A549 (cell line): ENCODE results near the gene PIGP. TPM values are rescaled to one million over a fixed set of nuclear protein-coding genes. Genes with fewer than 3 reads are reported as not detected.

Experiments used
- ATAC-seq, 2 experiments: fragments of 200-7000 bp in 1 of 2; fragments of >200 bp in 1 of 2; cut with Nextera tagmentation in 1 of 2; cut with Tn5 transposase in 1 of 2; 3 replicates each; pipeline versions ENCODE4 v1.8.0 to v1.9.1; 2018 to 2020; ENCODE audit warnings: mild to moderate bottlenecking in 1 of 2, moderate library complexity in 1 of 2
- CTCF ChIA-PET: fragments of 300-600 bp; sonication (Branson Sonifier 250); formaldehyde crosslinking; extraction: SDS; loops from one replicate; lab custom pipeline; 2021; ENCODE audit warnings: antibody characterized with exemption, inconsistent platforms; lab: Yijun Ruan, JAX
- POLR2A ChIA-PET: fragments of 350-600 bp; formaldehyde crosslinking; extraction: SDS; loops from one replicate; lab custom pipeline; 2021; ENCODE audit warnings: antibody characterized with exemption, inconsistent platforms; lab: Yijun Ruan, JAX
- DNase-seq, 2 experiments: peaks; one replicate each; pipeline versions ENCODE4 v3.0.0 to v3.0.0-alpha.2; 2011 to 2016; ENCODE audit warnings: low read depth in 1 of 2, low spot score in 1 of 2
- FAIRE-seq: peaks from 2 replicates; lab custom pipeline; 2011; peaks lifted over from hg19 to GRCh38; lab: Jason Lieb, UNC
- H3K27ac ChIP-seq, 2 experiments: fragments of >200 bp; sonication (Bioruptor Twin); formaldehyde crosslinking; 3 replicates each; pipeline ENCODE4 v1.5.1; 2016 to 2017
- H3K4me1 ChIP-seq: fragments of >200 bp; sonication (Bioruptor Twin); formaldehyde crosslinking; 3 replicates; pipeline ENCODE4 v1.6.1; 2016
- H3K4me2 ChIP-seq: fragments of >200 bp; sonication (Bioruptor Twin); formaldehyde crosslinking; 3 replicates; pipeline ENCODE4 v1.6.1; 2016
- H3K4me3 ChIP-seq: fragments of >200 bp; sonication (Bioruptor Twin); formaldehyde crosslinking; 3 replicates; pipeline ENCODE4 v1.5.1; 2016
- H3K9me3 ChIP-seq: fragments of >200 bp; sonication (Bioruptor Twin); formaldehyde crosslinking; 3 replicates; pipeline ENCODE4 v1.6.1; 2016
- BHLHE40 ChIP-seq: IDR thresholded peaks from 2 replicates; pipeline ENCODE4 v1.6.1; 2012; ENCODE audit warnings: low read depth, low read length, inconsistent platforms
- CHD2 ChIP-seq: fragments of 150-350 bp; IDR thresholded peaks from 2 replicates; pipeline ENCODE4 v1.6.1; 2014; ENCODE audit warnings: low read length; ENCODE audit not compliant: partially characterized antibody
- EHF ChIP-seq: fragments of 250-450 bp; sonication (Bioruptor Pico); IDR thresholded peaks from 2 replicates; pipeline ENCODE4 v1.5.0; 2020; ENCODE audit warnings: mild to moderate bottlenecking
- ESRRA ChIP-seq: fragments of 150-350 bp; IDR thresholded peaks from 2 replicates; pipeline ENCODE4 v1.6.1; 2014; ENCODE audit warnings: mild to moderate bottlenecking, low read length, borderline replicate concordance
- FOSB ChIP-seq: fragments of 250-450 bp; sonication (Bioruptor Pico); IDR thresholded peaks from 2 replicates; pipeline ENCODE4 v1.5.0; 2020; ENCODE audit warnings: mild to moderate bottlenecking, moderate library complexity
- HOXB5 ChIP-seq: fragments of 250-450 bp; sonication (Bioruptor Pico); IDR thresholded peaks from 2 replicates; pipeline ENCODE4 v1.5.0; 2020; ENCODE audit warnings: mild to moderate bottlenecking, moderate library complexity
- JUN ChIP-seq, 2 experiments: fragments of >200 bp; sonication (Bioruptor Twin); formaldehyde crosslinking; IDR thresholded peaks; 2 replicates in 1 of 2; 3 replicates in 1 of 2; pipeline ENCODE4 v1.6.1; 2016 to 2017
- MAFK ChIP-seq: fragments of 450-650 bp; IDR thresholded peaks from 2 replicates; pipeline ENCODE4 v1.6.1; 2014; ENCODE audit not compliant: partially characterized antibody
- POLR2A ChIP-seq: IDR thresholded peaks from 2 replicates; pipeline ENCODE4 v1.6.1; 2012; ENCODE audit warnings: mild to moderate bottlenecking, low read length
- POLR2AphosphoS2 ChIP-seq: conservative IDR thresholded peaks from 2 replicates; pipeline ENCODE4 v1.6.1; 2012; ENCODE audit warnings: low read length, improper control_type of control experiment, inconsistent platforms
- RAD21 ChIP-seq, 2 experiments: fragments of >200 bp in 1 of 2; sonication (Bioruptor Twin) in 1 of 2; formaldehyde crosslinking in 1 of 2; IDR thresholded peaks in 1 of 2; conservative IDR thresholded peaks in 1 of 2; 2 replicates in 1 of 2; 3 replicates in 1 of 2; pipeline ENCODE4 v1.6.1; 2012 to 2018; ENCODE audit warnings: inconsistent platforms in 1 of 2
- RCOR1 ChIP-seq: fragments of 150-350 bp; IDR thresholded peaks from 2 replicates; pipeline ENCODE4 v1.6.1; 2014; ENCODE audit warnings: antibody characterized with exemption, low read length, low read depth
- RFX5 ChIP-seq: fragments of 450-650 bp; IDR thresholded peaks from 2 replicates; pipeline ENCODE4 v1.7.1; 2014; ENCODE audit warnings: antibody characterized with exemption, mild to moderate bottlenecking, moderate library complexity
- SMC3 ChIP-seq: fragments of >200 bp; sonication (Bioruptor Twin); formaldehyde crosslinking; IDR thresholded peaks from 3 replicates; pipeline ENCODE4 v1.6.1; 2018; ENCODE audit warnings: inconsistent platforms
- TFCP2L1 ChIP-seq: fragments of 250-450 bp; sonication (Bioruptor Pico); IDR thresholded peaks from 2 replicates; pipeline ENCODE4 v1.5.0; 2021; ENCODE audit warnings: mild to moderate bottlenecking
- WGBS: methylation state at CpG from one replicate; pipeline ENCODE4 v1.1.6; 2017; ENCODE audit errors: missing lambda C conversion rate; 5-methylcytosine and 5-hydroxymethylcytosine counted together
- polyA minus RNA-seq: library from RNA; depleted of rRNA, polyadenylated mRNA; stranded (reverse); fragments of >200 nt; gene quantifications from 2 replicates; pipeline ENCODE4 v1.2.3, GENCODE V29; 2011; rRNA and poly(A)+ RNA removed
- polyA plus RNA-seq, 4 experiments: library from polyadenylated mRNA; depleted of rRNA in 3 of 4; stranded (reverse); fragments of >200 nt; fragmentation: RNase III in 1 of 4; extraction: RNeasy Plus Mini Kit Qiagen cat#74134 plus additional on column Dnase treatment in 1 of 4; gene quantifications; 2 replicates in 3 of 4; 3 replicates in 1 of 4; pipeline ENCODE4 v1.2.3, GENCODE V29; 2011 to 2017
- TF ChIP-seq, protein P1 (sequence below): IDR thresholded peaks from 2 replicates; pipeline ENCODE4 v1.6.1; 2012; ENCODE audit warnings: low read depth, borderline replicate concordance
- TF ChIP-seq, protein P2 (sequence below): fragments of 450-650 bp; IDR thresholded peaks from 2 replicates; pipeline ENCODE4 v1.6.1; 2014; ENCODE audit warnings: antibody characterized with exemption
- TF ChIP-seq, protein P3 (sequence below): fragments of 200-600 bp; sonication (generic); IDR thresholded peaks from 2 replicates; pipeline ENCODE4 v1.6.1; 2016; ENCODE audit warnings: antibody characterized with exemption, mild to moderate bottlenecking, moderate library complexity
- TF ChIP-seq, protein P4 (sequence below): fragments of >200 bp; sonication (Bioruptor Twin); formaldehyde crosslinking; IDR thresholded peaks from 3 replicates; pipeline ENCODE4 v1.6.1; 2016
- TF ChIP-seq, protein P5 (sequence below): IDR thresholded peaks from 2 replicates; pipeline ENCODE4 v1.6.1; 2012
- TF ChIP-seq, protein P6 (sequence below): fragments of 150-350 bp; IDR thresholded peaks from 2 replicates; pipeline ENCODE4 v1.6.1; 2014; ENCODE audit warnings: low read depth, mild to moderate bottlenecking, low read length
- TF ChIP-seq, protein P7 (sequence below): fragments of >200 bp; sonication (Bioruptor Twin); formaldehyde crosslinking; IDR thresholded peaks from 3 replicates; pipeline ENCODE4 v1.5.1; 2016
- TF ChIP-seq, protein P8 (sequence below): fragments of 250-450 bp; sonication (Bioruptor Pico); IDR thresholded peaks from 2 replicates; pipeline ENCODE4 v1.5.0; 2020; ENCODE audit warnings: low read depth, mild to moderate bottlenecking, moderate library complexity

PIGP gene
- 44.0 and 49.5 TPM in 2 replicates for polyA plus RNA-seq (2011; rRNA removed)
- 13.7 and 14.9 TPM in 2 replicates for polyA plus RNA-seq (2012; cell fraction: cytosol; rRNA removed)
- 5.1 and 6.7 TPM in 2 replicates for polyA plus RNA-seq (2012; cell fraction: nucleus; rRNA removed)
- polyA plus RNA-seq (2017; fragmentation: RNase III; extraction: RNeasy Plus Mini Kit Qiagen cat#74134 plus additional on column Dnase treatment): 14.8 to 18.9 TPM (median 15.9 TPM) in 3 replicates
- 4.5 and 5.8 TPM in 2 replicates for polyA minus RNA-seq

DNA sequence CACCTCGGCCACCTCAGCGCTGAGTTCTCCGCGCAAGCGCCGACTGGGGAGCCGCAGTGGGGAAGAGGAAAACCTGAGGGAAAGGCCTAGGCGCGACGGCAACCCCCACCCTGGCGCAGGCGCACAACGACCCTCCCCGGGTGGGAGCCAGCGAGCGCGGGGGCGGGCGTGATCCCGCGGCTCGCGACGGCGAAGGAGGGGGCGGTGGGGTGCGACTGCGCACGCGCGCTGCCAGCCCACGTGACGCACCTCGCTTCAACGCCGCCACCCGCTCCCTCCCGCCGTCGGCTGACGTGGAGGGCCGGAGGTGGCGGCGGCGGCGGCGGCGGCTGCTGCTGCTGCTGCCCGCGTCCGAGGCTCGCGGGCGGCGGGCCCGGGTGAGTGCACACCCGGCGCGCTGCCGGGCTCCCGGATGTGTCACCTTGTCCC, at the start of gene PIGP, which contains the start of gene TTC3:
Gene PIGP (minus strand): TSS at position 84 of the 429 bp plus-strand sequence. CDS start 556 bp downstream, outside the sequence.
Gene TTC3 (plus strand): TSS at position 267 of the 429 bp plus-strand sequence. CDS start 14,004 bp downstream, outside the sequence.
- TF ChIP-seq, protein P1, sequence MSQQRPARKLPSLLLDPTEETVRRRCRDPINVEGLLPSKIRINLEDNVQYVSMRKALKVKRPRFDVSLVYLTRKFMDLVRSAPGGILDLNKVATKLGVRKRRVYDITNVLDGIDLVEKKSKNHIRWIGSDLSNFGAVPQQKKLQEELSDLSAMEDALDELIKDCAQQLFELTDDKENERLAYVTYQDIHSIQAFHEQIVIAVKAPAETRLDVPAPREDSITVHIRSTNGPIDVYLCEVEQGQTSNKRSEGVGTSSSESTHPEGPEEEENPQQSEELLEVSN: peak; percentile 36; the same call in 1 of the 2 replicates
- TF ChIP-seq RCOR1 (no peak), EHF (CRISPR knock-in tag) (no peak), POLR2A (peak; percentile 51), CHD2 (peak; percentile 70), JUN (IDR thresholded peaks at IDR 0.05) (peak in 1 of 2 experiments; percentile 48; a peak in 2 of 5 replicates), BHLHE40 (no peak)
- TF ChIP-seq, protein P2, sequence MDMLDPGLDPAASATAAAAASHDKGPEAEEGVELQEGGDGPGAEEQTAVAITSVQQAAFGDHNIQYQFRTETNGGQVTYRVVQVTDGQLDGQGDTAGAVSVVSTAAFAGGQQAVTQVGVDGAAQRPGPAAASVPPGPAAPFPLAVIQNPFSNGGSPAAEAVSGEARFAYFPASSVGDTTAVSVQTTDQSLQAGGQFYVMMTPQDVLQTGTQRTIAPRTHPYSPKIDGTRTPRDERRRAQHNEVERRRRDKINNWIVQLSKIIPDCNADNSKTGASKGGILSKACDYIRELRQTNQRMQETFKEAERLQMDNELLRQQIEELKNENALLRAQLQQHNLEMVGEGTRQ: peak; percentile 66
- TF ChIP-seq, protein P3, sequence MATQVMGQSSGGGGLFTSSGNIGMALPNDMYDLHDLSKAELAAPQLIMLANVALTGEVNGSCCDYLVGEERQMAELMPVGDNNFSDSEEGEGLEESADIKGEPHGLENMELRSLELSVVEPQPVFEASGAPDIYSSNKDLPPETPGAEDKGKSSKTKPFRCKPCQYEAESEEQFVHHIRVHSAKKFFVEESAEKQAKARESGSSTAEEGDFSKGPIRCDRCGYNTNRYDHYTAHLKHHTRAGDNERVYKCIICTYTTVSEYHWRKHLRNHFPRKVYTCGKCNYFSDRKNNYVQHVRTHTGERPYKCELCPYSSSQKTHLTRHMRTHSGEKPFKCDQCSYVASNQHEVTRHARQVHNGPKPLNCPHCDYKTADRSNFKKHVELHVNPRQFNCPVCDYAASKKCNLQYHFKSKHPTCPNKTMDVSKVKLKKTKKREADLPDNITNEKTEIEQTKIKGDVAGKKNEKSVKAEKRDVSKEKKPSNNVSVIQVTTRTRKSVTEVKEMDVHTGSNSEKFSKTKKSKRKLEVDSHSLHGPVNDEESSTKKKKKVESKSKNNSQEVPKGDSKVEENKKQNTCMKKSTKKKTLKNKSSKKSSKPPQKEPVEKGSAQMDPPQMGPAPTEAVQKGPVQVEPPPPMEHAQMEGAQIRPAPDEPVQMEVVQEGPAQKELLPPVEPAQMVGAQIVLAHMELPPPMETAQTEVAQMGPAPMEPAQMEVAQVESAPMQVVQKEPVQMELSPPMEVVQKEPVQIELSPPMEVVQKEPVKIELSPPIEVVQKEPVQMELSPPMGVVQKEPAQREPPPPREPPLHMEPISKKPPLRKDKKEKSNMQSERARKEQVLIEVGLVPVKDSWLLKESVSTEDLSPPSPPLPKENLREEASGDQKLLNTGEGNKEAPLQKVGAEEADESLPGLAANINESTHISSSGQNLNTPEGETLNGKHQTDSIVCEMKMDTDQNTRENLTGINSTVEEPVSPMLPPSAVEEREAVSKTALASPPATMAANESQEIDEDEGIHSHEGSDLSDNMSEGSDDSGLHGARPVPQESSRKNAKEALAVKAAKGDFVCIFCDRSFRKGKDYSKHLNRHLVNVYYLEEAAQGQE: peak; percentile 62
- TF ChIP-seq, protein P4, sequence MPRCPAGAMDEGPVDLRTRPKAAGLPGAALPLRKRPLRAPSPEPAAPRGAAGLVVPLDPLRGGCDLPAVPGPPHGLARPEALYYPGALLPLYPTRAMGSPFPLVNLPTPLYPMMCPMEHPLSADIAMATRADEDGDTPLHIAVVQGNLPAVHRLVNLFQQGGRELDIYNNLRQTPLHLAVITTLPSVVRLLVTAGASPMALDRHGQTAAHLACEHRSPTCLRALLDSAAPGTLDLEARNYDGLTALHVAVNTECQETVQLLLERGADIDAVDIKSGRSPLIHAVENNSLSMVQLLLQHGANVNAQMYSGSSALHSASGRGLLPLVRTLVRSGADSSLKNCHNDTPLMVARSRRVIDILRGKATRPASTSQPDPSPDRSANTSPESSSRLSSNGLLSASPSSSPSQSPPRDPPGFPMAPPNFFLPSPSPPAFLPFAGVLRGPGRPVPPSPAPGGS: 0 out of 3 replicates have a peak, but pooled peaks have one; percentile 36
- TF ChIP-seq, protein P5, sequence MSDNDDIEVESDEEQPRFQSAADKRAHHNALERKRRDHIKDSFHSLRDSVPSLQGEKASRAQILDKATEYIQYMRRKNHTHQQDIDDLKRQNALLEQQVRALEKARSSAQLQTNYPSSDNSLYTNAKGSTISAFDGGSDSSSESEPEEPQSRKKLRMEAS: peak; percentile 33; the same call in 1 of the 2 replicates
- POLR2A ChIA-PET: interaction anchor here (1.0 to 1.3 kb wide), 2 partner anchors 13 to 83 kb away, joined by 3 to 5 read pairs; no protein-coding TSS in a partner anchor
- no CpG with 5 or more reads among the region's 61 CpGs for WGBS
- Histone ChIP-seq H3K4me2 (peak within 1 kb of the TSS; percentile 99), H3K9me3 (no peaks in the 10 kb centered on the region), H3K4me3 (peak within 1 kb of the TSS; percentile 79), H3K27ac (peak within 1 kb of the TSS; percentile 95 to 99), H3K4me1 (peaks cover 8% of the 10 kb centered on the region; the same call in 2 of the 3 replicates)
- CTCF ChIA-PET: no interaction called here
- ATAC-seq (peak; percentile 86 to 88), FAIRE-seq (no peak), DNase-seq (peak; percentile 67 to 95)

DNA sequence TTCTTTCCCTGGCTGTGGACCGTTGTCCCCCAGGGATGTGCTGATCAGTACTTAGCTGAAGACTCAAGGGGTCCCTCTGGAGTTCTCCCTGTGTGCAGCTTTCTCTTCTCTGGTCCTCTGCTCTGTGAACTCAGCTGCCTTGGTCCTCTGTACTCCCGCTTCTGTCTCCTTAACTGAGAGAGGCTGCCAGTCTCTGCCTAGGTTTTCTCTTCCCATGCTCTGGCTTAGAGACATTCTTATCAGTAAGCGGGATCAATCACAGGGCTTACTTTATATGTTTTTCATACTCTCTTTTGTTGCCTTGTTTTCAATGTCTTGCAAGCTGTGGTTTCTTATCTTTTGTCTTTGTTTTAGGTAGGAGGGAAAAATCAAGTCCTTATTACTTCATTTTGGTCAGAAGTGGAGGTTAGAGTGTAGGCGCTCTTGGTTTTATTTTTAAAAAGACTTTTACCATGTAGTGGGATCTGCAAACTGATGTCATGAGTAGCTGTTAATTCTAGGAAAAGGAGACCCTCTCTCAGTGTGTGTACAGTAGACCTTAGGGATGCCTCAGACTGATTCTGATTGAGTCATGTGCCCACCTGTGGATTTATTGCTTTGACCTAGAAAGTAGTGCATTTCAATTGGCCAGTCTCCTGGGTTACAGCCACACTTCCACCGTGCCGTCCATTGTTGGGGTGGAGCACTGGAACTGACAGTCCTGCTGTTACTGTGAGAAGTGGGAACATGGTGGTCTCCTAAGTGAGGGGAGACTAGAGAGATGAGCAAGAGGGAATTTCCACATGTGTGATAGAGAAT, 46.7 kb upstream of the PIGP start:
- H3K4me2 ChIP-seq: no peak overlapping the region
- no peak overlapping the region for H3K4me3 ChIP-seq
- CTCF ChIA-PET: no interaction called here
- DNase-seq (no peak), ATAC-seq (no peak), FAIRE-seq (no peak)
- peaks cover 6% of the 10 kb centered on the region; the same call in 2 of the 3 replicates for H3K4me1 ChIP-seq
- no peaks in the 10 kb centered on the region for H3K9me3 ChIP-seq
- 90% methylated on average over 6 of the region's 6 CpGs for WGBS
- POLR2A ChIA-PET: no interaction called here
- no peak overlapping the region for H3K27ac ChIP-seq
- TF ChIP-seq ESRRA (no peak), RAD21 (conservative IDR thresholded peaks at IDR 0.05 in 1 of 2, IDR thresholded peaks at IDR 0.05 in 1 of 2) (no peak), CHD2 (no peak), MAFK (no peak), SMC3 (no peak), FOSB (CRISPR knock-in tag) (no peak), TFCP2L1 (CRISPR knock-in tag) (no peak), POLR2AphosphoS2 (no peak), RFX5 (no peak), HOXB5 (CRISPR knock-in tag) (no peak)
- TF ChIP-seq, protein P6, sequence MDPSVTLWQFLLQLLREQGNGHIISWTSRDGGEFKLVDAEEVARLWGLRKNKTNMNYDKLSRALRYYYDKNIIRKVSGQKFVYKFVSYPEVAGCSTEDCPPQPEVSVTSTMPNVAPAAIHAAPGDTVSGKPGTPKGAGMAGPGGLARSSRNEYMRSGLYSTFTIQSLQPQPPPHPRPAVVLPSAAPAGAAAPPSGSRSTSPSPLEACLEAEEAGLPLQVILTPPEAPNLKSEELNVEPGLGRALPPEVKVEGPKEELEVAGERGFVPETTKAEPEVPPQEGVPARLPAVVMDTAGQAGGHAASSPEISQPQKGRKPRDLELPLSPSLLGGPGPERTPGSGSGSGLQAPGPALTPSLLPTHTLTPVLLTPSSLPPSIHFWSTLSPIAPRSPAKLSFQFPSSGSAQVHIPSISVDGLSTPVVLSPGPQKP: no peak
- TF ChIP-seq, protein P7, sequence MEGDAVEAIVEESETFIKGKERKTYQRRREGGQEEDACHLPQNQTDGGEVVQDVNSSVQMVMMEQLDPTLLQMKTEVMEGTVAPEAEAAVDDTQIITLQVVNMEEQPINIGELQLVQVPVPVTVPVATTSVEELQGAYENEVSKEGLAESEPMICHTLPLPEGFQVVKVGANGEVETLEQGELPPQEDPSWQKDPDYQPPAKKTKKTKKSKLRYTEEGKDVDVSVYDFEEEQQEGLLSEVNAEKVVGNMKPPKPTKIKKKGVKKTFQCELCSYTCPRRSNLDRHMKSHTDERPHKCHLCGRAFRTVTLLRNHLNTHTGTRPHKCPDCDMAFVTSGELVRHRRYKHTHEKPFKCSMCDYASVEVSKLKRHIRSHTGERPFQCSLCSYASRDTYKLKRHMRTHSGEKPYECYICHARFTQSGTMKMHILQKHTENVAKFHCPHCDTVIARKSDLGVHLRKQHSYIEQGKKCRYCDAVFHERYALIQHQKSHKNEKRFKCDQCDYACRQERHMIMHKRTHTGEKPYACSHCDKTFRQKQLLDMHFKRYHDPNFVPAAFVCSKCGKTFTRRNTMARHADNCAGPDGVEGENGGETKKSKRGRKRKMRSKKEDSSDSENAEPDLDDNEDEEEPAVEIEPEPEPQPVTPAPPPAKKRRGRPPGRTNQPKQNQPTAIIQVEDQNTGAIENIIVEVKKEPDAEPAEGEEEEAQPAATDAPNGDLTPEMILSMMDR: no peak
- TF ChIP-seq, protein P8, sequence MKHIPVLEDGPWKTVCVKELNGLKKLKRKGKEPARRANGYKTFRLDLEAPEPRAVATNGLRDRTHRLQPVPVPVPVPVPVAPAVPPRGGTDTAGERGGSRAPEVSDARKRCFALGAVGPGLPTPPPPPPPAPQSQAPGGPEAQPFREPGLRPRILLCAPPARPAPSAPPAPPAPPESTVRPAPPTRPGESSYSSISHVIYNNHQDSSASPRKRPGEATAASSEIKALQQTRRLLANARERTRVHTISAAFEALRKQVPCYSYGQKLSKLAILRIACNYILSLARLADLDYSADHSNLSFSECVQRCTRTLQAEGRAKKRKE (CRISPR knock-in tag): no peak
